ENCODE measurements around the gene FREM1.

FREM1 gene

GRCh38 chr9:14870090-14870489 lies 40.1 kb downstream of the FREM1 start:
- DNase-seq (ENCODE audit: low read depth), result no peak

- no peak for DNase-seq (ENCODE audit: low read depth)
These were observed 40.6 kb downstream of the FREM1 start for GRCh38 chr9:14869671-14870070.

DNA sequence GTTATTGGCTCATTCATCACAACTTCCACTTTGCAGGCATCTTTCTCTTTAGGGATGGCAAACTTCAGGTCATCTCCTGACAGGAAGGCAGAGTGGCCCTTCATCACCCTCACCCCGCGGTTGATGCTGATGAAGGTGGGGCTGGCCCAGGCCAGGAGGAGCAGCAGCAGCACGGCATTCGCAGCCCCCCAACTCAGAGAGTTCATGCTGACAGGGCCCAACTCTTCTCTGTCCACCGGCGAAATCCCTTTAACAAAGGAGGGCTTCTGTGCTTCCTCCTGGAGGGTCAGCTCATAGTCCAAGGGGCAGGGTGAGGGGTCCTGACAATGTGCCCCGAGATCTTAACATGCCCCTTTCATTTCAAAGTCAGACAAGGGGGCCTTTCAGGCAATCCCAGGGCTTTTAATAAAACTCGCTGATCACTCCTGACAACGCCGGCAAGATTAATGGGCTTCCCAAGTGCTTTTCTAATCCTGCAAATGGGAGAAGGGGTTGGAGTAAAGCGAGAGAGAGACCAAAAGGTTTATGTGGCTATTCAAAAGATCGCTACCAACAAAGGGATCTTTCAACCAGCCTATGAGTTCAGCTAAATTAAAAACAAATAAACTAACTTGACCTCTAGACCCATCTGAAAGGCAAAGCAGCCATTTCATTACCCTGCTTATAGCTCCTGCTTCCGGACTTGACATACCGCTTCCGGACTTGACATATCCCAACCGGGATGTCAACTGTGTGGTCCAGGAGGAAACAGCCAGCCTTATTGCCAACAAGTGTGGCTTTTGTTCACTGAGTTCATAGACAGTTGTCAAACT lies 41.2 kb downstream of the FREM1 start:
- DNase-seq (ENCODE audit: low read depth), result no peak

DNA sequence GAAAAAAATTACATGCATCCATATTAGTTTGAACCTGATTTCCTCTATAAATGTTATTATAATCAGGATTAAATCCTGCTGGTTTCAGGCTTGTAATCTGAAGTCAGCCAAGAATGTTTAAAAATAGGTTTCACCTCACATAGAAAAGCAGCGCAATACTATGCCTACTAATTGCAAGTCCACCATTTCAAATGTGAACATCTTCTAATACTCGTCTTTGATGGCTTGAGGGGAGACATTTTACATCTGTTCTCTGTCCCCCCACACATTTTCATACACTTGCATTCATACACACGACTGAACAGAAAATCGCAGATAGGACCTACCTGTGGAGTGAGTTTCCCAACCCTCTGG lies 41.8 kb downstream of the FREM1 start:
- no peak for DNase-seq (ENCODE audit: low read depth)

DNA sequence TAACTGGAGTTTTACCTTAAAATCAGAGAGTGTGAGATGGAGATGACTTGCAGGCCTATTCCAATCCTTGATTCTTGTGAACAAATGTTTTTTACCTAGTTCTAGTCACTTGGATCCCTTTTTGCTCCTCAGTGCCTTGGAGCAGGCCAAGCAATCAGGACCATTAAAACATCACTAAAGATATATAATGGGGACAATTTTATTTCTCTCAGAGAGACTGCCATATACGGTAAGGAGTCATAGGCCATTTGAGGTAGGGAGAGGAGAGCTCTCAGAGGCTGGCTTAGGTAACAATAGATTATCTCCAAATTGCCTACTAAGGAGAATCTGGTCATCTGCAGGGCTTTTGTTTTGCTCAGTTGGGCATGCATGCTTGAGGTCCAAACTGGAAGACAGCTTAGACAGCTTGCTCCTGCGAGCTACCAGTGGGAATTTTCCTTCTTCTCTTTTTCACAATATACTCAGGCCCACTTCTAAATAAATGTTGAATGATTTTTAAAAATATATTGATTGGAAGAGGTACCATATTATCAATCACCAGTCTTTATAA lies 44.0 kb downstream of the FREM1 start:
- no peak for DNase-seq (ENCODE audit: low read depth)

- no peak for DNase-seq (ENCODE audit: low read depth)
These were observed 45.9 kb downstream of the FREM1 start for GRCh38 chr9:14864309-14864708.

DNA sequence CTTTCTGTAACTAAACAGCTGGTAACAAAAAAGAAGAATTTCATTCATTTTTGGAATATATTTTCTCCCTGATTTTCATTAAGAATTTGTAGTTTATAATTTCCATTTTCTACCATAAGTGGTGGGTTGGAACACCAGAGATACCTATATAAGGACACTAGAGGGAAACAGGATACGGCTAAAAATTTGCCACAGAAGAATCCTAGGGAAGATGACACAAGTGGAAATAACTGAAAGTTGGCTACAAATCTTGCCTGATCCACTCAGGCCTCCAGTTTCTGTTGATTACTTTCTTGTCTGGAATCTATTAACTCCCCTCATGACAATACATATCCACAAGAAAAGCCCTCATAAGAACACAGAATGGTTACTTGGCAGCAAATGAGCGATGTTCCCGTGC lies 46.8 kb downstream of the FREM1 start:
- DNase-seq (ENCODE audit: low read depth), result peak; percentile 5

GRCh38 chr9:14857449-14858305 lies 52.6 kb downstream of the FREM1 start:
- no peak for DNase-seq (ENCODE audit: low read depth)

GRCh38 chr9:14849851-14850250 lies 60.4 kb downstream of the FREM1 start:
- DNase-seq (ENCODE audit: low read depth), result no peak

- no peak for DNase-seq (ENCODE audit: low read depth)
These were observed 60.9 kb downstream of the FREM1 start for GRCh38 chr9:14849296-14849695.

- peak; percentile 39 for DNase-seq (ENCODE audit: low read depth)
These were observed 63.3 kb downstream of the FREM1 start for GRCh38 chr9:14846871-14847311.

GRCh38 chr9:14843163-14843562 lies 67.1 kb downstream of the FREM1 start:
- no peak for DNase-seq (ENCODE audit: low read depth)

GRCh38 chr9:14842269-14842668 lies 68.0 kb downstream of the FREM1 start:
- DNase-seq (ENCODE audit: low read depth), result no peak

- no peak for DNase-seq (ENCODE audit: low read depth)
These were observed 71.5 kb downstream of the FREM1 start for GRCh38 chr9:14838701-14839100.

DNA sequence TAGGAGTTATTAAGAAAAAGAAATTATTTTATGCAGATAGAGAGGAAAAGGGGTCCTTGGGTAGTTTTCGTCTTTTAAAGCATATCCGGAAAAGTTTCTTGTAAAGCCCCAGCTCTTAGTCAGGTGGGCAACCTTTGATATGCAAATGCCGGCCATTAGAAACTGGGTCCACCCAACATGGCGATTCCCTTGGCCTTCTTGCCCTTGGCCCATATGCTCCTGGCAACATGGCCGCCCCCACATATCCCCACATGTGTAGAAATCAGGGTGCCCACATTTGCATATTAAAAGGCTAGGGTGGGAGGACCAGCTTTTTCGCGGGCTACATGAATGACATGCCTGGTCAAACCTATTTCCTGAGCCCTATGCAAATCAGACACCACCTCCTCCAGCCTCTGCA lies 73.3 kb downstream of the FREM1 start:
- DNase-seq (ENCODE audit: low read depth), result no peak

DNA sequence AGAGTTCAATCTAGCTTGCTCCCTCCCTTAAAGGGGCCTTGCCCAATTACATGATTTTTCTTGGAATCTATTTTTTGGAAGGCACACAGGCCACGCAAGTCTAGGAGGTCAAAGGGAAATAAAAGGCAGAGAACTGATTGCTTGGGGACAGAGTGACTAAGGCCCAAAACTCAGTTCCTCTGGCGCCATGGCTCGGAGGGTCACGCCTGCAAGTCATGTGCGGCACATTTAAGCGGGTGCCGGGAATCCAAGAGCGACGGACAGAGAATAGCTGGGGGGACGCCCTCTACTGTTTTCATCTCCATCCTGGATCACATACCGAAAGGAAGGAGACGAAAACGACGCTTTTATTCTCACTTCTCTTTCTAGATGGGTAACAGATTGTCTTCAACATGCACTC lies 78.6 kb downstream of the FREM1 start:
- no peak for DNase-seq (ENCODE audit: low read depth)

DNA sequence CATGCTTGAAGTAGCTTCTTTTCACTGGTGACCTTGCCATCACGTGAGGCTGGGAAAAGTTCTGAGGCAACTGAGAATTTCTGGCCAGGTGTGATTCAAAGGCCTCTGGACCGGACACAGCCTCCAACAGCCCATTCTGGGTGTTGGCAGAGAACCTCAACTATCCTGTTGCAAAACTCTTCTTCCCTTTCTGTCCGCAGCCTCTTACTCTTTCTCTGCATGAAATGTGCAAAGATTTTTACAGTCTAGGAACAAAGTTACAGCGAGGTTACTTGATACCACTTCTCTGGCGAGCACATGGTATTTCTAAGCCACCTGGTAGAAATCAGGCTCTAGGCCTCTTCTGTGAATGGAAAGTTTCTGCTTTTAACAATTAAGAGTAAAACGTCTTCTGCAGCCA lies 79.2 kb downstream of the FREM1 start:
- no peak for DNase-seq (ENCODE audit: low read depth)

- DNase-seq (ENCODE audit: low read depth), result no peak
These were observed 80.2 kb downstream of the FREM1 start for GRCh38 chr9:14830057-14830456.

DNA sequence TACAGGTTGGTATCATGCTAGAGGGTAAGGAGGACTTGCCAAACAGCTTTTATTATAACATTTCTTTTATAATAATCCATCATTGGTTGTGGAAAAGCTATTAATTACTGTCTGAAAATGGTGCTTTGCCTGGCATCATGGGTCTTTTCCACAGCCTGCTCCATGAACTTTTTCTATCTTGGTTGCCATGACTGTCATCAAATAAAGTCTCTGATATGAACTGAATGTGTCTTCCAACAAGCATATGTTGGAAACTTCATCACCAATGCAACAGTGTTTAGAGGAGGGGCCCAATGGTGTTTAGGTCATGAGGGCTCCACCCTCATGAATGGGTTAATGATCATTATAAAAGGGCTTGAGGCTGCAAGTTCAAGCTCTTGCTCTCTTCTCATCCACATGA lies 81.0 kb downstream of the FREM1 start:
- DNase-seq (ENCODE audit: low read depth), result no peak

DNA sequence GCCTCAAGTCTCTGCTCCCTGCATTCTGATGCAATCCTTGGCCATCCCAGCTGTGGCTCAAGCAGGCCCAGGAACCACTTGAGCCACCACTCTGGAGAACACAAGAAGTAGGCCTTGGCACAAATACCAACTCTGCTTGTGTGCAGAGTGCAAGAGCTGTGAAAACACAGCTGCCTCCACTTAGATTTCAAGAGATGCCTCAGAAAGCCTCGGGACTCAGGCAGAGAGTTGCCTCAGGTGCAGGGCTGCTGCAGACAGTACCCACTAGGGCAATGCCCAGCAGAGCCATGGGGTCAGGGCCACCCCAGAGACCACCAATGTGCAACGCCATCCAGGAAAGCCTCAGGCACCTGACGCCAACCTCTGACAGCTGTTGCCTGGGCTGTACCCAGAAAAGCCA lies 82.4 kb downstream of the FREM1 start:
- no peak for DNase-seq (ENCODE audit: low read depth)

- DNase-seq (ENCODE audit: low read depth), result no peak
These were observed 85.7 kb downstream of the FREM1 start for GRCh38 chr9:14824481-14824880.

DNA sequence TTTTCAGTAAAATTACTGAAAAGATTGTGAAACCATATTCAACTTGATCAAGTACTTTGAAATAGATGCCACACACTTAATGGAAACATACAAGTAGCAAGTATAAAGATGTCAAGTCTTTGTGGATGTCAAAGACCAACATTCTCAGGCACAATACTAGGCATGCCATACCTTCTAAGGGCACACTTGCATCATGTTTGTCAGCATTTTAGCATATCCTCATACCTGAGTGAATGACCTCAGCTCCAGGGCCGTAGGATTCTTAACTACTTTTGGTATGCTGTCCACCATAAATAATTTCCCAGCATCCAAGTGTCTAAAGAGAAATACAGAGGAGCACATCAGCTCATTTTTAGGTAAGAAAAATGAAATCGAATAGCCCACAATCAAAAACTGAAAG lies 86.4 kb downstream of the FREM1 start:
- DNase-seq (ENCODE audit: low read depth), result no peak

DNA sequence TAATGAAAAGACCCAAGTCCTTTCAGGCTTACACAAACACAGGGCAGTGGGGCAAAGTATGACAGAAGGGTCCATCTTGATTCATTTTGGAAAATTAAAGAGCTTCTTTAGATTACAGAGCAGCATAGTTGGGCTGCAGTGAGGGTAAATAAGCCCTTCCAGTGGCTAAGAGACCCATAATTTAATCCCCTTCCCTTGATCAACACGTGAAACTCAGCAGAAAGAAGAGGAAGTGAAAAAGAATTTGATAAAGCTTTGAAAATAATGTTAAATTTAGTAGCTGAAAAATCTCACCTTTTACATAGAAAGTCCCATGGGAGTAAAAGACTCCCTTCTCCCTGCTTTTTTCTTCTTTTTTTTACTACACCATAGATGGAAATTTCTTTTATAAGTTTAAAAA lies 87.6 kb downstream of the FREM1 start:
- no peak for DNase-seq (ENCODE audit: low read depth)

Data from fibroblast of gingiva (primary cell).